HG03432 (cell line): ENCODE data around the gene PDHX.
"Not testable (repeated sequence)": the region's sequence is repeated elsewhere in the genome, so short reads cannot be mapped to it uniquely, and the experiment has no call there.

Source experiments
- ATAC-seq: cut with Tn5 transposase; IDR thresholded peaks from one replicate; pipeline ENCODE4 v1.9.1; 2021; ENCODE audit warnings: mild to moderate bottlenecking, moderate library complexity; ENCODE audit not compliant: unreplicated experiment

PDHX gene

DNA sequence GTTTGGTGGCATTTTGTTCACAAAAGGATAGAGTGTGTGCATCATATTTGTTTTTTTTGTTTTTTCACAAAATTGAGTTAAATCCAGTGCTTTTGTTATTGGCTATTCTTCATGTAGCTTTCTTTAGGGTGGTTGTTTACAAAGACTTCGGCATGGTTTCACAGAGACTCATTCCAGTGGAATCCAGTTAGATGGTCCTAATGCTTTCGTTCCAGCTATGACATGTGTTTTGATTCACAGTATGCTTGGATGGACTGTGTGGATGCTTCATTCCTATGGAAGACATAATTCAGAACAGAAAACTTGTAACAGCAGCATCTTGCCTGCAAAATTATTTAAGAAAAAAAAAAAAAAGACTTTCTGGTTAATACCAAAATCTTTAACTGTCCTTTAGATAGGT lies 97.9 kb downstream of the PDHX start:
- no peak for ATAC-seq

DNA sequence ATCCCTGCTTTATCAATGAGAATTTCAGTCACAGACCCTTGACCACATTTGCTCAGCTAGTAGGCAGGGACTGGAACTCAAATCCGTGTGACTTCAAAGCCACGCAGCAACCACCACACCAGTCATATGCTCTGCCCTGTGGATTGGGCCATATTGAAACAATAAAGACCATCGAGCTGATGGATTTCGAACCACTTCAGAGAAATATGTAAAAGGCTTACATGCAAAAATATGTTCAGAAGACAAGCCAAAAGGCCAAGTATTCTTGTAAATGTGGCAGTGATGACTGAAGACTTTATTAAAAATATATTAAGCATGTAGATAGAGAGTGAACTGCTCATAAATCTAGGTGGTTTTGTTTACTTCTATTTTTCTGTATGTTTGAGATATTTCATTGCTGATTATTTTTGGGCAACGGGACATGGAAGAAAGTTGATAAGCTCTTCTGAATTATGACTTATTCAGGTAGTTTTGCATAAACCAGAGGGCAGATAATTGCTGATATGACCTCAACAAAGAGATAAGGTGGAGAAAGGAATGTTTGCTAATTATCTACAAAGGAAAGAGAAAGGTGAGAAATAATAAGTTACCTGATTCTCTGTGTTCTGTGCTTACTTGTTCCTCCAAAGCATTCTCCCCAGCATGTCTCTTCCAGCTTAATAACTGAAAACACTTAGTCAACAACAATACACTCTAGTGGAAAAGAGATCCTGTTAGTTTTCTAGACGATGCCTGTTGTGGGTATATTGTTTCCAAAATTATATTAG lies 99.4 kb downstream of the PDHX start:
- no peak for ATAC-seq

DNA sequence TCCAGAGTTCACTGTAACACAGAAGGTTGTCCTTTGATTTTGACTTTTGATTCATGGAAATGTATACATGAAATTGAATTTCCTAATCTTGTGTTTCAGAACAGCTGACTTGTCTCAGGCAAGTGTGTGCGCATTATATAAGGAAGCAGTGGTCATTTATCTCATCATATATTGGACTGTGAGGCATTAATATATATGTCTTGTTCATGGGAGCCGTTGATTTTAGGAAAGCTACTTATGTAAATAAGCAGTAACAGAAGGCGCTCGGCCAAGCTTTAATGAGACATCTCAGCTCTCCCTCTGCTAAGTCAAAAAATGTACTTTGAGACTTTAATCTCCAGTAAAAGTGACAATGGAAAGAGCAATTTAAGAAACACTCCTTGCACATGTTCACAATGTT lies 100.5 kb downstream of the PDHX start:
- ATAC-seq: no peak

DNA sequence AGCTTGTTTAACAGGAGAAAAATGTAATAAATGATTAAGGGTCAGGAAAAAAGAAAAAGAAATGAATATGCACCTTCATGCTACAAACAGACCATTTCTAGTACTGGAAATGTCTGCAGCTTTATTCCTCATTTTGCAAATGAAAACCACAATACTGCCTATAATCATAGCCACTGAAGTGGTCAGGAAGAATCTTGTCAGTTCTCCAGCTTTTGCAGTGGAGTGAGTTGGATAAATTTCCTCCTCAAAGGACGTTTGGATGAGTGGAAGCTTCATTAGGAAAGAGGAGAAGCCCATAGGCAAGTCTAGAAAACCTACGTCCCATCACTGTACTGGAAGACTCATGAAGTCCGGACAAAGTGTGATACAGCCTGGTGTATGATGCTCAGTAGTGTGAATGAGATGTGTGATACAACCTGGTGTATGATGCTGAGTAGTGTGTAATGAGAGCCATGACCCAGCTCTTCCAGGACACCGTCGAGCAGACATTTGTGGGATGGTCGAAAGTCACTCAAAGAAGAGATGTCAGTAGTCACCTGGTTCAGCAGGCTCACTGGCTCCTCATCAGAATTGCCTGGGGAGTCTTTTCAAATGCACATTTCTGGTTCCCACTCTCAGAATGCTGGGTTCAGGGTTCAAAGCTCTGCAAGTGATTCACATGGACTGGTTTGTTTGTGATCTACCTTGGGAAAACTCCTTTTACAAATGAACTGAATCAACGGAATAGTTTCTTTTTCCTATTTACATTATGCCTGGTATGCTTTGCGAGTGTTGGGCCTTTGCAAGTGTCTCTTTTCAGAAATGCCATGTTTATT lies 101.3 kb downstream of the PDHX start:
- ATAC-seq: no peak

DNA sequence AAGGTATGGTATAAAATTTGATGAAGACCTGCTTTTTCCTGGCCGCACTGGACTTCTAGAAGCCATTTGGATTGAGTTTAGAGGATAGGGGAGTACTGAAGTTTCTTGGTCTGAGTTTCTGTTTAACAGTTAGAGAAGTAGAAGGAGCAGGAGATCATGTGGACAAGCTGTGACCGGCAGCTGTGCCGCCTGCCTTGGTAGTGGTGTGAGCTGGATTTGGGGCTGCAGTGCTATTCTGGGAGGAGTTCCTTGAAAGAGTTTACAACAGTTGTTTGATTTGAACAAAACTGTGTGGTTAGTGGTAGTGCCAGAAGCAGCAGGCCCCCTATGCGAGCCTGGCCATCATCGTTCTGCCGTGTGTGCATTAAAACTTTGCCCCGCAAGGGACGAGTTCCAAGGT lies 105.2 kb downstream of the PDHX start:
- no peak for ATAC-seq

DNA sequence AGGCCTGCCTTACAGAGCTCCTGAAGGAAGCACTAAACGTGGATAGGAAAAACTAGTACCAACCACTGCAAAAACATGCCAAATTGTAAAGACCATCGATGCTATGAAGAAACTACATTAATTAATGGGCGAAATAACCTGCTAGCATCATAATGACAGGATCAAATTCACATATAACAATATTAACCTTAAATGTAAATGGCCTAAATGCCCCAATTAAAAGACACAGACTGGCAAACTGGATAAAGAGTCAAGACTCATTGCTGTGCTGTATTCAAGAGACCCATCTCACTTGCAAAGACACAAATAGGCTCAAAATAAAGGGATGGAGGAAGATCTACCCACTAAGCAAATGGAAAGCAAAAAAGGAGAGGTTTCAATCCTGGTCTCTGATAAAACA lies 107.5 kb downstream of the PDHX start:
- not testable (repeated sequence) for ATAC-seq

DNA sequence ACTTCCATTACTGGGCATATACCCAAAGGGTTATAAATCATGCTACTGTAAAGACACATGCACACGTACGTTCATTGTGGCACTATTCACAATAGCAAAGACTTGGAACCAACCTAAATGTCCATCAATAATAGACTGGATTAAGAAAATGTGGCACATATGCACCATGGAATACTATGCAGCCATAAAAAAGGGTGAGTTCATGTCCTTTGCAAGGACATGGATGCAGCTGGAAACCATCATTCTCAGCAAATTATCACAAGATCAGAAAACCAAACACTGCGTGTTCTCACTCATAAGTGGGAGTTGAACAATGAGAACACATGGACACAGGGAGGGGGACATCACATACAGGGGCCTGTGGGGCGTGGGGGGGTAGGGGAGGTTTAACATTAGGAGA lies 111.6 kb downstream of the PDHX start:
- ATAC-seq: not testable (repeated sequence)

DNA sequence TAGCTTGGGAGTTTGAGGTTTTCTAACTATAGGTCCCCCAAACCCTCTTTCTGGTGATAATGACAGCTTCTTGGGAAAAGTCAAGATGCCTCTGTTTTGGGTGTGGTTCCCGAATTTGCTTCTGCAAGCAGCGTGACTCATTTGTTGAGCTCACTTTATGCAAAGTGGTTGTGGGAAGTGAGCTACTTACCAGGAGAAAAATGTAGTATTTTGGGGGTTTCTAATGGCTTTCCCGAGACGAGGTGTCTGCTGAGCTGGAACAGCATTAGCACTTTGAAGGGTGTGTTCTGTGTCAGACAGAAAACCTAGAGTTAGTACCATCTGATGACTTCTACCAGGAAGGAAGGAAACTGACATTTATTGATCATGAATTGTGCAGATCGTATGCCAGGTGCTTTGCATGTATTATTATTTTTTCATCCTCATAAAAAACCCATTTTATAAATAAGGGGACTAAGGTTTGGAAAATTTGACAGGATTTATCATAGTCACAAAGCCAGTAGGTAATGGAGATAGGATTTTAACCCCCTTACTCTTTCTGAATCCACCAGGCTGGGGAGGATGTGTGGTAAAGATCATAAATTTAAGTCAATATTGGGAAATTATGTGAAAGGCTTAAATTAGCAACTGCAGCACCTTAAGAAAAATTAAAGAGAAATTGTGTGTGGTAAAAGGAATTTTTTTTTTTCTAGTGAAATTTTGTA lies 113.7 kb downstream of the PDHX start:
- ATAC-seq: peak; percentile 87

DNA sequence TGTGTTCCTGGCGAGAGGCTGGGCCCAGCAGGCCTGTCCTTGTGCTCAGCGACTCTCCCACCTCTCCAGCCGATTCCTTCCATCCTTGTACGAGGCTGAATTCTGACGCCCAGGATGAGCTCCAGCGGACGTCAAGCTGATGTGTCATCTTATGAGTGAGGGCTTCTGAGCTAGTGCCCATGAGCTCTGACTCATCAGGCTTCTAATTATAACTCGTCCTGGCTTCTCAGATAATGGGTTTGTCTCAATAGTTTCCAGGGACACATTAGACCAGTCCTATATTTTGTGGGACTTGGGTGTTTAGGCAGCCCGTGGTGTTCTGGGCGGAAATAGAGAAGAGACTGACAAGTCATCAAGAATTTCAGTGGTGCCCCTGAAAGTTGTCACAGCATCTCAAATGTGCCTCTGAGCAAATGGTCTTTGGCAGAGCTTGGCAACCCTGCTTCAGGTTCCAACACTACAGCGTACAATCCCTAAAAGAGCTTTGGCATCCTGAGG lies 114.3 kb downstream of the PDHX start:
- ATAC-seq: no peak

DNA sequence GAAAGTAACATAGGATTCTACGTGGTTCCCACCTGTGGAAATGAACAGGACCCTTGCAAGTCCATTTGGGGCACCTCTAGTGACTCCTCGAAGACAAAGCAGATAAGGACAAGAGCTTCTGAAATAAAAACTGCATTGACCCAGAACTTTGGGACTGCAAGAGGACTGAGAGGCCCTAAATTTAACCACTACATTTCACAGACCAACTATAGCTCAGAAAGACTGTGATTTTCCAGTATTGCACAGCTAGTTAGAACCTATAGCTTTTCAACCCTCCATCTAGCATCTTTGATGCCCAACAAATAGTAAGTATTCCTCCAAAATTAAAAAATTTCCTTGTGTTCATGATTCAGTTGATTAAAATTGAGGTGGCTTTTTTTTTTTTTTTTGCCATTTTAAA lies 114.9 kb downstream of the PDHX start:
- ATAC-seq: no peak

DNA sequence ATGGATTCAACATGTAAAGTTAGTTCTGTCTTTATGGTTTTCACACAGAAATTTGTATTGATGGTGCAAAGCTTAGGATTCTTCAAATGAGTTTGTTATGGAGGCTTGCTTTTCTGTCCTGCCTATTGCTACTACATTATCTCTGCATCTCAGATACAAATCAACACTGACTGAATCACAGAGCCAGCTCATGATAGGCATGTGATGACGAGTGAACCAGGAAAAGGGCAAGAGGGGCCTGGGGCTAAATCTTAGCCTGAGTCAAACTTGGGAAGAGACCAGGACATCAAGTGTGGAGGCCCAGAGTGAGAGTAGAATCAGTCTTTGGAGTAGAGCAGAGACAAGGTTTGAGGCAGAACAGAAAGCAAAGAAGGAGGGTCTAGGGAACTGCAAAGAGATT lies 115.4 kb downstream of the PDHX start:
- no peak for ATAC-seq

DNA sequence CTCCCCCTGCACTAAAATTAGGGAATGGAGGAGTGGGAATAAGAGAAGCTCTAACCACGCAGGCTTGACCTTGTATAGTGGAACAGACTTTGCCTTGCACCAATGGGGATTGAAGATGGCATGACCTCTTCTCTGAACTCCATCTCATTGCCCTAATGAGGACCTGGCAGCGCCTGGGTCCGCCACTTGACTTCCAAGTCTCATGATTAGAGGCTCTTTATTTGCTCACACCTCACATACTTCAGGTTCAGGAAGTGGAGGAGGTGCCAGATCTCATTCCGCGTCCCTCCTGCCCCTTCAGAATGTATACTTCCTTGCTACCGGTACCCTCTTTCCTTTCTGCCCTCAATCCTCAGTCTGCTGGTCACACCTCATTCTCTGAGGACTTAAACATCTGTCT lies 116.6 kb downstream of the PDHX start:
- ATAC-seq: no peak

DNA sequence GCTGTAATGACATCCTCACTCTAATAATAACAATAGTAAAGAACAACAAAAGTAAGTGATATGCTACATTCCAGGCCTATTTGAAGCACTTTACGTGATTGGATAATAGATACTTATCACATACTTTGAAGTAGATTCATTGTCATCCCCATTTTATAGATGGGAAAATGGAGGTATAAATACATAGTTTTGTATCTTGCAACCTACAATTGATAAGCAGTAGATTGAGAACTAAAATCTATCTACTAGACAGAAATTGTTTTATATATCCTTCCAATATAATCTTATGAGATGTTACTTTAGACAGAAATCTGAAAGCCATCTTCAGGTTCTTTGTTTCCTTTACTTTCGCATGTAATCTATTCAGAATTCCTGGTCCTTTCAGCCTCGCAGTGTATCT lies 118.0 kb downstream of the PDHX start:
- ATAC-seq: no peak

DNA sequence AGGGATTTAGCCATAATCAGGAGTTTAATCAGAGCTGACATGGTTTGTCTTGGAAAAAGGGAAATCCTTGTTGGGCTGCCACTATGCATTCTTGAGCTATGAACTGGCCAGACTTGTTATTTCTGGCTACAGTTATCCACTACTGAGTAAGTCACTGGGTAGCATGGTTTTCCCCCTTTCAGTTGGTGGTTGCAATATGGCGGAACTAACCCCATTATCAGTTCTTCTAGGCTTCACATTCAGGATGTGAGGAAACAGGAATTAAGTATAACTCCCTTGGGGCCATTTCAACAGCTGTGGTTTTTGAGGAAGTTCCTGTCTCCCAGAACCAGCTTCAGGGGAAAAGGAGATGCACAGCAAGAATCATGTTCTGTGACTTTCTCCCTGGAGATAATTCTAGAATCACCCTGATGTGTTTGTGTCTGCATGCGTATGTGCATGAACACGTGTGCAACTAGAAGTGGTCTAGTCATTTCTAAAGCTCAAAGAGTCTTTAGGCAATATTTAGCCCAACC lies 119.5 kb downstream of the PDHX start:
- ATAC-seq: peak; percentile 35

DNA sequence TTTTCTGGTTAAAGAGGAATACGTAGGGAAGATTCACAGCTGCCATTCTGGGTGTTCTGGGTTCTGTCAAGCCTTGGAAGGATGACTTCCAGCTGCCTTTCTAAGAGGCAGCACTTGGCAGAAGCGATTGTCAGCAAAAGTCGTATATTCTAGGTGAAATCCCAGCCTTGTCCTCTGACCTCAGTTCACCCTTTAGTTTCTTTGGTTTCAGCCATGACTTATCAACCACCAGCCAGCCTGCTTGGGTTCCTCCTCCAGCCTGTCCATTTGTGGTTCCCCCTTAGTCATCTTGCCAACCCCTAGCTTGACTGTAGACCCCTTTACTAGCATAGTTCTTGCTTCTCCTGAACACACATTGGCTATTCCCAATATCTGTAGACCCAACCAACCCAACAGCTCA lies 120.2 kb downstream of the PDHX start:
- ATAC-seq: no peak

DNA sequence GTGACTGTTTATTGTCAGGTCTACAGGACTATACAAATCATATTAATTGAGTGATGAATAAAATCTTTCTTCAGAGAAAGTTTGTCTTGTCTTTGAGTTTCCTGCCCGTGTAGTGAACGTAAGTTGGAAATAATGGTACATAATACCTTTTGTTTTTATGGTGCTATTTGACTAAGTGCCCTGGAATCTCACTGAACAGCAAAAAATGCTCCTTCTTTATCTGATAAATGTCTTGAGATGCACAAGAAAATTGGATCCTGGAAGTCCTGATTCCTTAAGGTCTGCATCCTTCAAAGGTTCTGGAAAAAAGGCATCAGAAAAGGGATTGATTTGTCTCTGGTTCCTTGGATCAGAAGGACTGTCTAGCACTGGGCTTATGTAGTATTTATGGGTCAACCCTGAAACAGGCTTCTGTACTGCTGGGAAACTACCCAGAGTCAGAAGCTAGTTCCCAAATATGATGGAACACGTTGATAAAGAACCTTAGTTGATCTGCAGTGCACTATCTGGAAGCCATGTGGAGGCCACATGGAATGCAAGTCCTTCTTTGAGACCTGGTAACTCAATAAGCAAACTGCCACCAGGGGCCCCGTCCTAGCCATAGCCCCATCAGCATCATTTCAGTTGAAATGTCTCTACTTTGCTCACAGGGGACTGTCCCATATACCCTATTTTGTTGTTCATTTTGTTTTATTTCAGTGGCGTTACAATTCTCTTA lies 122.0 kb downstream of the PDHX start:
- no peak for ATAC-seq

DNA sequence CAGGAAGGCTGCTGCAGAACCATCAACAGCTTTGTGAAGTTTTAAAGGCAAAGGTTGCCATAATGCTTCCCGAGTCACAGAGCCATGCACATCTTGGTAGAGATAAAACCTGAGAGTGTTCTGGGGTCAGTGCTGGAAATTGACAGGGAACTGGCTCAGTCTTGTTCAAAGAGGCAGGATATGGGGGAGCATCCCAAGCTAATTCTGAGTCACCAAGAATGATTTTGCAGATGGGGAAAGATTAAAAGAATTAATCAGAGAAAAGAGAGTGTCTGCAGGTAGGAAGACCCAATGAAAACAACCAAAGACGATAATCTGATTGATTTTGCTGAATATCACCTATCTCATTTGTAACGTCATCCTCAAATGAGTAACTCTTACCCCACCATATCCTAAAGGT lies 122.7 kb downstream of the PDHX start:
- ATAC-seq: no peak

DNA sequence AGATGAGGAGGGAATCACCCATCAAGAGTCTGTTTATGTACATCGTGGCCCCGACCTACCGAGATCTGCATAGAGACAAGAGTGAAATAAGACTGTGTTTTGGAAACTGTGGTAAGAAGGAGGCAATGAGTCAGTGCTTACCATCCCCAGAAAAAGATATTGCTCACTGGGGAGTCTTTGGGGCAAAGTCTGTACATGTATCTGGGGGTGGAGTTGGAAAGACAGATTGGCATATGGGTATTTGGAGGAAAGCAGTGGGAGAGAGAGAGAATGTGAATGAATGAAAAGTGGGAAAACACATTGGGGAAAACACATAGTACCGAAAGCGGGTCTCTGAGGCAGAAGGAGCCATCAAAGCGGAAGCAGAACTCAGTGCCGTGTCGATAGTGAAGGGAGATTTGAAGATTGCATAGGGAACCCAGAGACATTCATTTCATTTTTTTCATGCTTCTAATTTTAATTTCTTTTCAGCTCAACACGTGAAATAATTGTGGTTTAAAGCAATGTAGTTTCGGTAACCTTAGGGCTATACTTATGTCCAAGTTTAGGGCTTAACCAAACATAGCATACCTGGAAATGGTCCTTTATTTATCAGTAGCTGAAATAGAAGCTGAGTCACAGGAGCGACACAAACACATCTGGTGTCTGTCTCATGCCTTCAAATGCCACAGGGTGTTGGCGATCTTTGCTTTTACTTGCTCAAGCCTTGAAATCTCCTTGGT lies 124.0 kb downstream of the PDHX start:
- peak; percentile 76 for ATAC-seq

DNA sequence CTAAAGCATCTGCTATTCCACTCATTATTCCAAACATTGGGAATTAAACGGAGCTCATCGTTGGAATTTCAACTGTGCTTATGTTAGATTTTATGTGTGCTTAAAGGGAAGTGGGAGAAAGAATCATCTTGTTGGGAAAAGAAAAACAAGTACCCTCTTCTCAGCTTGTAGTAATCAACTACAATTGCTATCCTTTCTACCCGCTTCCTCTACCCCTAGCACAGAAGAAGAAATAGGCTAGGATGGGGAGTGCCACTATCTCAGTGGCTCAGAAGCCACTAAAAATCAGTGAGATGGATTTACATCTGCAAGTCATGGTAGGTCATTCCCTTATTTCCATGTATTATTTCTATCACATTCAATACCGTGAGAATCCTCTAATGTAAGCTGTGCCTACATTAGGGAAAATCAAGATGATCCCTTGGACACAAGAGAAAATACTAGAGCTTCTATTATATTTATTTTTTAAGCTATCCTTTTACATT lies 124.7 kb downstream of the PDHX start:
- ATAC-seq: no peak

DNA sequence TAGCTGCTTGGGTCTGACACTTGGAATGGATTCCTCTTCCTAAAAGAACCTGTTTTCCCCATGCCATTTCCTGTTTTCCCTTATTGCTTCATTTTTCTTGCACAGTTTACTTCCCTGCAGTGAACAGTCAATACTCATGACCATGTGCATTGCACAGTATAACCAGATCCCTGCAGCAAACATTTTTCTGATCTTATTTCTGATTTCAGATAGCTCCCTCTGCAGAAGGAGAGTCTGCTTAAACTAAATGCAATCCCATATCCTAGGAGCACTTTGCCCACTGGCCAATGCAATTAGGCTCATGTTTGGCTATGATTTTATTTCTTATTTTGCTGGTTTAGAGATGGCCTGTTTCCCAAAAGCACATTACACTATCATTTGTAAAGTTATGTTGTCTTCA lies 125.8 kb downstream of the PDHX start:
- ATAC-seq: no peak
